HEK293 (cell line): ENCODE results near the gene TRPM5.

Experiments used
- CTCF ChIA-PET: fragments of 350-600 bp; formaldehyde crosslinking; extraction: SDS; loops from one replicate; lab custom pipeline; 2021; ENCODE audit warnings: antibody characterized with exemption; lab: Yijun Ruan, JAX
- POLR2A ChIA-PET: fragments of 300-600 bp; formaldehyde crosslinking; extraction: SDS; loops from one replicate; lab custom pipeline; 2020; ENCODE audit warnings: antibody characterized with exemption, inconsistent platforms; lab: Yijun Ruan, JAX
- H3K27ac ChIP-seq: fragments of 200-500 bp; sonication (Bioruptor generic); 2 replicates; pipeline ENCODE4 v1.5.1; 2014; ENCODE audit warnings: low read depth, low read length, control low read depth, inconsistent platforms; ENCODE audit errors: extremely low read depth
- H3K36me3 ChIP-seq, 2 experiments: fragments of 200-500 bp in 1 of 2; sonication (Bioruptor generic) in 1 of 2; 1 replicate in 1 of 2; 2 replicates in 1 of 2; pipeline ENCODE4 v1.5.1; 2014 to 2017; ENCODE audit warnings: inconsistent platforms in 2 of 2, low read length in 2 of 2; ENCODE audit not compliant: control insufficient read depth in 2 of 2, insufficient read depth in 1 of 2
- H3K4me1 ChIP-seq: fragments of 200-500 bp; sonication (Bioruptor generic); 2 replicates; pipeline ENCODE4 v1.5.1; 2014; ENCODE audit warnings: mild to moderate bottlenecking, low read length, inconsistent platforms; ENCODE audit not compliant: control insufficient read depth, insufficient read depth
- H3K4me3 ChIP-seq: 2 replicates; pipeline ENCODE4 v1.5.1; 2011; ENCODE audit warnings: low read depth, mild to moderate bottlenecking, control low read depth, low read length, moderate library complexity
- H3K9me3 ChIP-seq: fragments of 200-500 bp; sonication (Bioruptor generic); 2 replicates; pipeline ENCODE4 v1.5.1; 2014; ENCODE audit warnings: low read depth, low read length, inconsistent platforms; ENCODE audit not compliant: control insufficient read depth, insufficient read depth
- EGR2 ChIP-seq: fragments of 450-650 bp; formaldehyde crosslinking; IDR thresholded peaks from 2 replicates; pipeline ENCODE4 v1.5.1; 2016; ENCODE audit warnings: low read depth, missing biosample characterization, missing genetic modification characterization
- KLF9 ChIP-seq: fragments of 450-650 bp; formaldehyde crosslinking; IDR thresholded peaks from 2 replicates; pipeline ENCODE4 v1.5.1; 2016; ENCODE audit warnings: missing biosample characterization, missing genetic modification characterization, low read depth
- WT1 ChIP-seq: fragments of 450-650 bp; formaldehyde crosslinking; IDR thresholded peaks from 2 replicates; pipeline ENCODE4 v1.5.1; 2016; ENCODE audit warnings: missing biosample characterization, missing genetic modification characterization
- ZBTB7A ChIP-seq: fragments of 450-650 bp; formaldehyde crosslinking; IDR thresholded peaks from 2 replicates; pipeline ENCODE4 v1.5.1; 2016; ENCODE audit warnings: low read depth, missing biosample characterization, missing genetic modification characterization
- ZBTB8A ChIP-seq: fragments of 450-650 bp; formaldehyde crosslinking; IDR thresholded peaks from 2 replicates; pipeline ENCODE4 v1.5.1; 2016; ENCODE audit warnings: missing biosample characterization, missing genetic modification characterization
- ZNF114 ChIP-seq: fragments of 450-650 bp; formaldehyde crosslinking; IDR thresholded peaks from 2 replicates; pipeline ENCODE4 v1.5.0; 2017; ENCODE audit warnings: missing biosample characterization, missing genetic modification characterization
- ZNF16 ChIP-seq: fragments of 450-650 bp; formaldehyde crosslinking; IDR thresholded peaks from 2 replicates; pipeline ENCODE4 v1.5.1; 2016; ENCODE audit warnings: low read depth, missing biosample characterization, missing genetic modification characterization
- ZNF175 ChIP-seq: fragments of 450-650 bp; formaldehyde crosslinking; IDR thresholded peaks from 2 replicates; pipeline ENCODE4 v1.5.1; 2016; ENCODE audit warnings: missing biosample characterization, missing genetic modification characterization
- ZNF184 ChIP-seq: fragments of 450-650 bp; IDR thresholded peaks from 2 replicates; pipeline ENCODE4 v1.5.1; 2018; ENCODE audit warnings: missing biosample characterization, mild to moderate bottlenecking, missing genetic modification characterization
- ZNF19 ChIP-seq: fragments of 450-650 bp; formaldehyde crosslinking; IDR thresholded peaks from 2 replicates; pipeline ENCODE4; 2016; ENCODE audit warnings: missing biosample characterization, missing genetic modification characterization, low read depth
- ZNF274 ChIP-seq, 2 experiments: fragments of 200-500 bp in 1 of 2; fragments of 450-650 bp in 1 of 2; sonication (Bioruptor generic) in 1 of 2; formaldehyde crosslinking in 1 of 2; IDR thresholded peaks; 2 replicates each; pipeline versions ENCODE4 v1.5.1 to v1.6.1; 2014 to 2016; ENCODE audit warnings: borderline replicate concordance in 1 of 2, inconsistent platforms in 1 of 2, low read length in 1 of 2, missing biosample characterization in 1 of 2, missing genetic modification characterization in 1 of 2
- ZNF654 ChIP-seq: fragments of 450-650 bp; formaldehyde crosslinking; IDR thresholded peaks from 2 replicates; pipeline ENCODE4 v1.5.1; 2016; ENCODE audit warnings: low read depth, missing biosample characterization, missing genetic modification characterization
- ZNF701 ChIP-seq: fragments of 450-650 bp; formaldehyde crosslinking; IDR thresholded peaks from 2 replicates; pipeline ENCODE4 v1.5.1; 2016; ENCODE audit warnings: missing biosample characterization, missing genetic modification characterization
- TF ChIP-seq, protein P1 (sequence below): fragments of 450-650 bp; formaldehyde crosslinking; IDR thresholded peaks from 2 replicates; pipeline ENCODE4 v1.5.1; 2016; ENCODE audit warnings: missing biosample characterization, missing genetic modification characterization, low read depth
- TF ChIP-seq, protein P2 (sequence below): fragments of 450-650 bp; formaldehyde crosslinking; IDR thresholded peaks from 2 replicates; pipeline ENCODE4 v1.5.1; 2016; ENCODE audit warnings: missing biosample characterization, missing genetic modification characterization
- TF ChIP-seq, protein P3 (sequence below): fragments of 450-650 bp; formaldehyde crosslinking; IDR thresholded peaks from 2 replicates; pipeline ENCODE4 v1.5.1; 2016; ENCODE audit warnings: missing biosample characterization, missing genetic modification characterization
- TF ChIP-seq, protein P4 (sequence below): fragments of 450-650 bp; formaldehyde crosslinking; IDR thresholded peaks from 2 replicates; pipeline ENCODE4 v1.5.1; 2016; ENCODE audit warnings: missing biosample characterization, missing genetic modification characterization
- TF ChIP-seq, protein P5 (sequence below): fragments of 450-650 bp; formaldehyde crosslinking; IDR thresholded peaks from 2 replicates; pipeline ENCODE4 v1.5.1; 2016; ENCODE audit warnings: missing biosample characterization, missing genetic modification characterization
- TF ChIP-seq, protein P6 (sequence below): fragments of 450-650 bp; formaldehyde crosslinking; IDR thresholded peaks from 2 replicates; pipeline ENCODE4 v1.5.1; 2016; ENCODE audit warnings: missing biosample characterization, missing genetic modification characterization
- TF ChIP-seq, protein P7 (sequence below): fragments of 450-650 bp; formaldehyde crosslinking; IDR thresholded peaks from 2 replicates; pipeline ENCODE4 v1.5.1; 2017; ENCODE audit warnings: missing biosample characterization, missing genetic modification characterization

Gene TRPM5

DNA sequence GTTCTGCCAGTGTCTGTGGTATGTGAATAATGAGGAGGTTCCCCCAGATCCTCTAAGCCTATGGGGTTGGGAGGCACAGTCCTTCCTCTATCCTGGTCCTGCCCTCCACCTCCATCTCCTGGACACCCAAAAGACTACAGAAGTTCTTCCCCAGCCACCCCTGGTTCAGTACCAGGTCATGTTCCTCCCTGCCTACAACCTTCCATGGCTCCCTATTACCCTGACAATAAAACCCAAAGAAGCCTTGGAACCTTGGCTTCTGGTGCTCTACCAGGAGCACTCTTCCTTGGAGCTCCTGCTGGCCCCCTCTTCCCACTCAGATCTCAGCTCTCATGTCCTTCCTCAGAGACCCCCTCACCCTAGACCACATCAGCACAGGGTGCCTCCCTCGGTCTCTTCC lies 12.9 kb downstream of the TRPM5 start:
- no peak overlapping the region for H3K4me3 ChIP-seq
- POLR2A ChIA-PET = no interaction called here
- no peaks in the 10 kb centered on the region for H3K4me1 ChIP-seq
- no peaks in the 10 kb centered on the region for H3K36me3 ChIP-seq
- no peak overlapping the region for H3K27ac ChIP-seq
- no peaks in the 10 kb centered on the region for H3K9me3 ChIP-seq
- CTCF ChIA-PET = interaction anchor here (0.6 to 1.5 kb wide), 3 partner anchors 11 to 100 kb away, joined by 3 to 12 read pairs (median 4); no protein-coding TSS in a partner anchor
- TF ChIP-seq KLF9 (no peak), ZNF175 (tag by site-specific recombination) (no peak), WT1 (no peak), ZNF184 (no peak), ZNF16 (tag by site-specific recombination) (peak; percentile 71; the same call in 1 of the 2 replicates)
- TF ChIP-seq, protein P1, sequence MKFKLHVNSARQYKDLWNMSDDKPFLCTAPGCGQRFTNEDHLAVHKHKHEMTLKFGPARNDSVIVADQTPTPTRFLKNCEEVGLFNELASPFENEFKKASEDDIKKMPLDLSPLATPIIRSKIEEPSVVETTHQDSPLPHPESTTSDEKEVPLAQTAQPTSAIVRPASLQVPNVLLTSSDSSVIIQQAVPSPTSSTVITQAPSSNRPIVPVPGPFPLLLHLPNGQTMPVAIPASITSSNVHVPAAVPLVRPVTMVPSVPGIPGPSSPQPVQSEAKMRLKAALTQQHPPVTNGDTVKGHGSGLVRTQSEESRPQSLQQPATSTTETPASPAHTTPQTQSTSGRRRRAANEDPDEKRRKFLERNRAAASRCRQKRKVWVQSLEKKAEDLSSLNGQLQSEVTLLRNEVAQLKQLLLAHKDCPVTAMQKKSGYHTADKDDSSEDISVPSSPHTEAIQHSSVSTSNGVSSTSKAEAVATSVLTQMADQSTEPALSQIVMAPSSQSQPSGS (tag by site-specific recombination) = no peak
- TF ChIP-seq, protein P2, sequence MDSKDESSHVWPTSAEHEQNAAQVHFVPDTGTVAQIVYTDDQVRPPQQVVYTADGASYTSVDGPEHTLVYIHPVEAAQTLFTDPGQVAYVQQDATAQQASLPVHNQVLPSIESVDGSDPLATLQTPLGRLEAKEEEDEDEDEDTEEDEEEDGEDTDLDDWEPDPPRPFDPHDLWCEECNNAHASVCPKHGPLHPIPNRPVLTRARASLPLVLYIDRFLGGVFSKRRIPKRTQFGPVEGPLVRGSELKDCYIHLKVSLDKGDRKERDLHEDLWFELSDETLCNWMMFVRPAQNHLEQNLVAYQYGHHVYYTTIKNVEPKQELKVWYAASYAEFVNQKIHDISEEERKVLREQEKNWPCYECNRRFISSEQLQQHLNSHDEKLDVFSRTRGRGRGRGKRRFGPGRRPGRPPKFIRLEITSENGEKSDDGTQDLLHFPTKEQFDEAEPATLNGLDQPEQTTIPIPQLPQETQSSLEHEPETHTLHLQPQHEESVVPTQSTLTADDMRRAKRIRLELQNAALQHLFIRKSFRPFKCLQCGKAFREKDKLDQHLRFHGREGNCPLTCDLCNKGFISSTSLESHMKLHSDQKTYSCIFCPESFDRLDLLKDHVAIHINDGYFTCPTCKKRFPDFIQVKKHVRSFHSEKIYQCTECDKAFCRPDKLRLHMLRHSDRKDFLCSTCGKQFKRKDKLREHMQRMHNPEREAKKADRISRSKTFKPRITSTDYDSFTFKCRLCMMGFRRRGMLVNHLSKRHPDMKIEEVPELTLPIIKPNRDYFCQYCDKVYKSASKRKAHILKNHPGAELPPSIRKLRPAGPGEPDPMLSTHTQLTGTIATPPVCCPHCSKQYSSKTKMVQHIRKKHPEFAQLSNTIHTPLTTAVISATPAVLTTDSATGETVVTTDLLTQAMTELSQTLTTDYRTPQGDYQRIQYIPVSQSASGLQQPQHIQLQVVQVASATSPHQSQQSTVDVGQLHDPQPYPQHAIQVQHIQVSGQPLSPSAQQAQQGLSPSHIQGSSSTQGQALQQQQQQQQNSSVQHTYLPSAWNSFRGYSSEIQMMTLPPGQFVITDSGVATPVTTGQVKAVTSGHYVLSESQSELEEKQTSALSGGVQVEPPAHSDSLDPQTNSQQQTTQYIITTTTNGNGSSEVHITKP = no peak

DNA sequence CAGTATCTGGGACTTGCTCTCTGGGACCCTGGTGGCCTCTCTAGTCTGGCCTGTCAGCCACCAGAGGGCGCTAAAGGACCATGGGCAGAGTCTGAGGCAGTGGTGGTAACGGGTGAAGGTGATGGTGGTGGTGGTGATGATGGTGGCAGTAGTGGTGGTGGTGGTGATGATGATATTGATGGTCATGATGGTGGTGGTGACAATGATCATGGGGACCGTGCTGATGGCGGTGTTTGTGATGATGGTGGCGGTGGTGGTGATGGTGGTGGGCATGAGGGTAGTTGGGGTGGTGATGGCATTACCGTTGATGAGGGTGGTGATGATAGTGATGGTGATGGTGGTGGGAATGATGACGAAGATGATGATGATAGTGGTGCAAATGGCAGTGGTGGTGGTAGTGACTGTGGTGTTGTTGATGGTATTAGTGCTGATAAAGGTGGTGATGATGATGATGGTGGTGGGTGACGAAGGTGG lies 16.0 kb downstream of the TRPM5 start:
- CTCF ChIA-PET = interaction anchor here (0.7 to 11.2 kb wide), 3 partner anchors 59 to 463 kb away, joined by 3 to 208 read pairs (median 4); no protein-coding TSS in a partner anchor
- no peaks in the 10 kb centered on the region for H3K36me3 ChIP-seq
- no peak overlapping the region for H3K27ac ChIP-seq
- POLR2A ChIA-PET = no interaction called here
- no peaks in the 10 kb centered on the region for H3K4me1 ChIP-seq
- no peaks in the 10 kb centered on the region for H3K9me3 ChIP-seq
- no peak overlapping the region for H3K4me3 ChIP-seq
- TF ChIP-seq ZBTB7A = peak; percentile 34; the same call in 1 of the 2 replicates
- TF ChIP-seq ZNF654 (tag by site-specific recombination) = peak; percentile 87
- TF ChIP-seq, protein P3, sequence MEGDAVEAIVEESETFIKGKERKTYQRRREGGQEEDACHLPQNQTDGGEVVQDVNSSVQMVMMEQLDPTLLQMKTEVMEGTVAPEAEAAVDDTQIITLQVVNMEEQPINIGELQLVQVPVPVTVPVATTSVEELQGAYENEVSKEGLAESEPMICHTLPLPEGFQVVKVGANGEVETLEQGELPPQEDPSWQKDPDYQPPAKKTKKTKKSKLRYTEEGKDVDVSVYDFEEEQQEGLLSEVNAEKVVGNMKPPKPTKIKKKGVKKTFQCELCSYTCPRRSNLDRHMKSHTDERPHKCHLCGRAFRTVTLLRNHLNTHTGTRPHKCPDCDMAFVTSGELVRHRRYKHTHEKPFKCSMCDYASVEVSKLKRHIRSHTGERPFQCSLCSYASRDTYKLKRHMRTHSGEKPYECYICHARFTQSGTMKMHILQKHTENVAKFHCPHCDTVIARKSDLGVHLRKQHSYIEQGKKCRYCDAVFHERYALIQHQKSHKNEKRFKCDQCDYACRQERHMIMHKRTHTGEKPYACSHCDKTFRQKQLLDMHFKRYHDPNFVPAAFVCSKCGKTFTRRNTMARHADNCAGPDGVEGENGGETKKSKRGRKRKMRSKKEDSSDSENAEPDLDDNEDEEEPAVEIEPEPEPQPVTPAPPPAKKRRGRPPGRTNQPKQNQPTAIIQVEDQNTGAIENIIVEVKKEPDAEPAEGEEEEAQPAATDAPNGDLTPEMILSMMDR (tag by site-specific recombination) = peak; percentile 91
- no peak for TF ChIP-seq ZBTB8A
- 0 out of 2 replicates have a peak, but pooled peaks have one; percentile 7 for TF ChIP-seq EGR2 (tag by site-specific recombination)
- TF ChIP-seq, protein P4, sequence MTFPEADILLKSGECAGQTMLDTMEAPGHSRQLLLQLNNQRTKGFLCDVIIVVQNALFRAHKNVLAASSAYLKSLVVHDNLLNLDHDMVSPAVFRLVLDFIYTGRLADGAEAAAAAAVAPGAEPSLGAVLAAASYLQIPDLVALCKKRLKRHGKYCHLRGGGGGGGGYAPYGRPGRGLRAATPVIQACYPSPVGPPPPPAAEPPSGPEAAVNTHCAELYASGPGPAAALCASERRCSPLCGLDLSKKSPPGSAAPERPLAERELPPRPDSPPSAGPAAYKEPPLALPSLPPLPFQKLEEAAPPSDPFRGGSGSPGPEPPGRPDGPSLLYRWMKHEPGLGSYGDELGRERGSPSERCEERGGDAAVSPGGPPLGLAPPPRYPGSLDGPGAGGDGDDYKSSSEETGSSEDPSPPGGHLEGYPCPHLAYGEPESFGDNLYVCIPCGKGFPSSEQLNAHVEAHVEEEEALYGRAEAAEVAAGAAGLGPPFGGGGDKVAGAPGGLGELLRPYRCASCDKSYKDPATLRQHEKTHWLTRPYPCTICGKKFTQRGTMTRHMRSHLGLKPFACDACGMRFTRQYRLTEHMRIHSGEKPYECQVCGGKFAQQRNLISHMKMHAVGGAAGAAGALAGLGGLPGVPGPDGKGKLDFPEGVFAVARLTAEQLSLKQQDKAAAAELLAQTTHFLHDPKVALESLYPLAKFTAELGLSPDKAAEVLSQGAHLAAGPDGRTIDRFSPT (tag by site-specific recombination) = peak; percentile 72
- no peak for TF ChIP-seq ZNF701 (tag by site-specific recombination)
- TF ChIP-seq, protein P5, sequence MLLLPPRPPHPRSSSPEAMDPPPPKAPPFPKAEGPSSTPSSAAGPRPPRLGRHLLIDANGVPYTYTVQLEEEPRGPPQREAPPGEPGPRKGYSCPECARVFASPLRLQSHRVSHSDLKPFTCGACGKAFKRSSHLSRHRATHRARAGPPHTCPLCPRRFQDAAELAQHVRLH (tag by site-specific recombination) = 0 out of 2 replicates have a peak, but pooled peaks have one; percentile 44
- TF ChIP-seq, protein P6, sequence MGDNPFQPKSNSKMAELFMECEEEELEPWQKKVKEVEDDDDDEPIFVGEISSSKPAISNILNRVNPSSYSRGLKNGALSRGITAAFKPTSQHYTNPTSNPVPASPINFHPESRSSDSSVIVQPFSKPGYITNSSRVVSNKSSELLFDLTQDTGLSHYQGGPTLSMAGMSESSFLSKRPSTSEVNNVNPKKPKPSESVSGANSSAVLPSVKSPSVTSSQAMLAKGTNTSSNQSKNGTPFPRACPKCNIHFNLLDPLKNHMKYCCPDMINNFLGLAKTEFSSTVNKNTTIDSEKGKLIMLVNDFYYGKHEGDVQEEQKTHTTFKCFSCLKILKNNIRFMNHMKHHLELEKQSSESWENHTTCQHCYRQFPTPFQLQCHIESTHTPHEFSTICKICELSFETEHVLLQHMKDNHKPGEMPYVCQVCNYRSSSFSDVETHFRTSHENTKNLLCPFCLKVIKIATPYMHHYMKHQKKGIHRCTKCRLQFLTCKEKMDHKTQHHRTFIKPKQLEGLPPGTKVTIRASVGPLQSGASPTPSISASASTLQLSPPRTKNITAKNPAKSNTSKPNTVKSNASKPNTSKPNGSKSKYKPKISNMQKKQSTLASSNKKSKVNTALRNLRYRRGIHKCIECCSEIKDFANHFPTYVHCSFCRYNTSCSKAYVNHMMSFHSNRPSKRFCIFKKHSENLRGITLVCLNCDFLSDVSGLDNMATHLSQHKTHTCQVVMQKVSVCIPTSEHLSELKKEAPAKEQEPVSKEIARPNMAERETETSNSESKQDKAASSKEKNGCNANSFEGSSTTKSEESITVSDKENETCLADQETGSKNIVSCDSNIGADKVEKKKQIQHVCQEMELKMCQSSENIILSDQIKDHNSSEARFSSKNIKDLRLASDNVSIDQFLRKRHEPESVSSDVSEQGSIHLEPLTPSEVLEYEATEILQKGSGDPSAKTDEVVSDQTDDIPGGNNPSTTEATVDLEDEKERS (tag by site-specific recombination) = no peak
- TF ChIP-seq, protein P7, sequence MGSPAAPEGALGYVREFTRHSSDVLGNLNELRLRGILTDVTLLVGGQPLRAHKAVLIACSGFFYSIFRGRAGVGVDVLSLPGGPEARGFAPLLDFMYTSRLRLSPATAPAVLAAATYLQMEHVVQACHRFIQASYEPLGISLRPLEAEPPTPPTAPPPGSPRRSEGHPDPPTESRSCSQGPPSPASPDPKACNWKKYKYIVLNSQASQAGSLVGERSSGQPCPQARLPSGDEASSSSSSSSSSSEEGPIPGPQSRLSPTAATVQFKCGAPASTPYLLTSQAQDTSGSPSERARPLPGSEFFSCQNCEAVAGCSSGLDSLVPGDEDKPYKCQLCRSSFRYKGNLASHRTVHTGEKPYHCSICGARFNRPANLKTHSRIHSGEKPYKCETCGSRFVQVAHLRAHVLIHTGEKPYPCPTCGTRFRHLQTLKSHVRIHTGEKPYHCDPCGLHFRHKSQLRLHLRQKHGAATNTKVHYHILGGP (tag by site-specific recombination) = no peak
- no peak for TF ChIP-seq ZNF274 (IDR thresholded peaks at IDR 0.05; ENCODE audit: low read length)
- TF ChIP-seq ZNF274 (tag by site-specific recombination; IDR thresholded peaks at IDR 0.05; ENCODE audit: borderline replicate concordance) = 0 out of 2 replicates have a peak, but pooled peaks have one; percentile 31
- no peak for TF ChIP-seq ZNF114 (tag by site-specific recombination)
- no peak for TF ChIP-seq ZNF19 (tag by site-specific recombination)
